DMS53 treated with DMSO at 0.1 percent for 48 hours (cell line): Measurements from ENCODE around the gene TUBGCP5.
"Not testable (repeated sequence)": the region's sequence is repeated elsewhere in the genome, so short reads cannot be mapped to it uniquely, and the experiment has no call there.

Experiments used
- DNase-seq: peaks from one replicate; lab custom pipeline; 2025; ENCODE audit not compliant: unreplicated experiment; lab: John Stamatoyannopoulos, UW

Gene TUBGCP5

DNA sequence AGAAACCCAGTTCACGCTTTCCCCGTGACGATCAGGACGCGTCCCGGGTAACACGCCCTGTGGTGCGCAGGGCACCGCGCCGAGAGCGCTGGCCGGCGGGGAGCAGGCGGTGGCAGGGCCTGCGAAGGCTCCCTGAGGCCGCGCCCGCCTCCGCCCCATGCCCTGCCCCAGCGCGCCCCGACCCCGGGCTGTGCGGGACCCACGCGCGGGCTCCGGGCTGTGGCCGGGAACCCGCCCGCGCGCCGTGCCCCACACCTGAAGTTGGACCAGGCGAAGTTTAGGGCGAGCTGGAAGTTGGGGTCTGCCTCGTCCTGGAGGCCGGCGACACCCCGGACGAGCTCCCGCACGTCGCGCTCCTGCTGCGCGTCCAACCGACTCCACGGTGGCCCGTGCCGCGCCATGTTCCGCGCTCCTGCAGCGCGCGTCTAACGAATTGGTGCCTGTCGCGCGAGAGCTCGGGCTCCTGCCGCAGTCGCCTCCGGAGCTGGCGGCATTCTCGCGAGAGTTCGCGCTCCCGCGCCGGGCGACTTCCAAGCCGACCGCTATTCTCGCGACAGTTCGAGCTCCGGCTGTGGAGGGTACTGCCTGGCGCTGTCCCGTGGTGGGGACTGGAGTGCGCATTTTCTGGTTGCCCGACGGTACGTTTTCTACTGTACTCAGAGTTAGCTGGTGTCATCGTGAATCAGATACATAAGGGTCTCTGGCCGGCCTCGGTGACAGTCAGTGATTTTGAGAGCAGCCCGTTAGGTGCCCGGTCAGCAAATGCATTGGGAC is at the start of gene TUBGCP5:
Gene TUBGCP5 (minus strand): TSS at position 427 of the 774 bp plus-strand sequence. CDS start 26 bp downstream, at position 401.
- DNase-seq, result peak; percentile 80

DNA sequence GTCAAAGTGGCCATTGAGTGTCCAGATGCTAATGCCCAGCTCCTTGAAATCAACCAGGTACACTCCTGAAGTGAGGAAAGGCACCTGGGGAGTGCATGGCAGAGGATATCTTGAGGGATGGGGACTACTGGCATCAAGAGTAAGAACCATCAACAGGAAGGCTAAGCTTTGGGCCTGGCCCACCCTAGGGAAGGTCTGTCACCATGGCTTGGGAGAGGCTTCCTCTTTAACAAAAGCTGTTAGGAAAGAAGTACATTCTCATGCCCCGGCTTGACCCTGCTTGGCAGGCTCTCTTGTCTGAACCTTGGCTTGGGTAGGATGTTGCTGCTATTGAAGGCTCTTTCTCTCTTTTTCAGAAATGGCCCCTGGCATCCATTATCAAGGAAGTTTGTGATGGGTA is 43.7 kb upstream of the TUBGCP5 start:
- no peak for DNase-seq

DNA sequence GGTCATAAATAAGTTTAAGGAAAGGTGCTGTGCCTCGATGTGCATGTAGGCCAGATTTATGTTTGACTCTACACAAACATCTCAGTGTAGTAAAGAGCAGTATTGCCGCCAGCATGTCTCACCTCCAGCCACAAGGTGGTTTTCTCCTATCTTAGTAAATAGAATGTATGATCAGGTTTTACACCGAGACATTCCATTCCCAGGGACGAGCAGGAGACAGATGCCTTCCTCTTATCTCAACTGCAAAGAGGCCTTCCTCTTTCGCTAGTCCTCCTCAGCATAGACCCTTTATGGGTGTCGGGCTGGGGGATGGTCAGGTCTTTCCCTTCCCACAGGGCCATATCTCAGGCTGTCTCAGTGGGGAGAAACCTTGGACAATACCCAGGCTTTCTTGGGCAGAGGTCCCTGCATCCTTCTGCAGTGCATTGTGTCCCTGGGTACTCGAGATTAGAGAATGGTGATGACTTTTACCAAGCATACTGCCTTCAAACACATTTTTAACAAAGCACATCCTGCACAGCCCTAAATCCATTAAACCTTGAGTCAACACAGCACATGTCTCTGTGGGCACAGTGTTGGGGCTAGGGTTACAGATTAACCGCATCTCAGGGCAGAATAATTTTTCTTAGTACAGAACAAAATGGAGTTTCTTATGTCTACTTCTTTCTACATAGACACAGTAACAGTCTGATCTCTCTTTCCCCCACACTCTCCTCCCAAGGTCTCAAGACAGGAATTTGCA is 42.8 kb upstream of the TUBGCP5 start:
- DNase-seq, result peak; percentile 58

DNA sequence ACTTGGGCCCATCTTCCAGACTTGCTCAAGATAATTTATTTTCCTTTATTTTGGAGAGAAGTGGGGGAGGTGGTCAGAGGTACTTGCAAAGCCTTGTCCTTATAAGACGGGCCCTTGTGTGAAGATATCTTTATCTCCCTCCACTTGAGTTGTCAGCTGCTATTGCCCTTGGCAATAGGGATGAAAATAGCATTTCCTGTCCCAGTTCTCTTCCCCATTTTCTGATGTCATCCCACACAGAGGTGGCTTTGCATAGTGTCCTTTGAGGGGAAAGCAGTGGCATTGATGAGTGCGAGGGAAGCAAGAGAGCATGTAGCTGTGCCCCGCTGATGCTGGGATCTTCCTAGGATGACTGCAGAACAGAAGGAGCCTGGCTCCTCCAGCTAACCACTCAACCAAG is 41.9 kb upstream of the TUBGCP5 start:
- DNase-seq, result peak; percentile 41

DNA sequence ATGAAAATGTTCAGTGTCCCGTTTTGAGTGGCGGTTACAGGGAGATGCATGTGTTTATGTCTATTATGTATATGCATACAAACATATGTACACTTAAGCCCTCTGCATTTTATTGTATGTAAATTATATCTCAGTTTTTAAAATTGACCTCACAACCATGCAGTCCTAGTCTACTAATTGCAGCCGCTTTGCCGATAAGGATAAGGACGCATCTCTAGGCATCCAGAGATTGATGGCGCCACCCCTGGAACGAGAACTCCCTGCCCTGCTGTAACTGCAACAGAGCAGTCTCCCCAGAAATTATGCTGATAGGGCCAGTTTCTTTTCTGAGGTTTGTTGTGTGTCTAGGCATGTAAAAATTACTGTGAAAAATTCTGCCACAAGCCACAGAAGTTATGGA is 40.4 kb upstream of the TUBGCP5 start:
- DNase-seq, result no peak

DNA sequence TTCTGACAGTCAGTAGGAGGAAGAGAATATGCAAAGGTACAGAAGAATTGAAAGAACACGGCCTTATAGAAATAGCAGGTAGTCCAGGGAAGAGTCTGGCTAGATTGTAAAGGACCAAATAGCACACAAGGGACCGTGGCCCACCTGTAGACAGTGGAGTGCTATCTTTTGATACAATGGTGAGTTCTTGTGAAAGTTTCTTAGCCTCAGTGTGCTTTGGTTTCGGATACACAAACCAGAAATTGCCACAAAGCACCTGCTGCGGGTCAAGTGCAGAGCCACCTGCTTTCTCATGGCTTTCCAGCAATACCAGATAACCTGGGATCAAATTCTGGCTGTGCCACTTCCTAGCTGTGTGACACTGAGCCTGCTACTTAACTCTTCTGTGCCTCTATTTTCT is 36.6 kb upstream of the TUBGCP5 start:
- DNase-seq, result no peak

DNA sequence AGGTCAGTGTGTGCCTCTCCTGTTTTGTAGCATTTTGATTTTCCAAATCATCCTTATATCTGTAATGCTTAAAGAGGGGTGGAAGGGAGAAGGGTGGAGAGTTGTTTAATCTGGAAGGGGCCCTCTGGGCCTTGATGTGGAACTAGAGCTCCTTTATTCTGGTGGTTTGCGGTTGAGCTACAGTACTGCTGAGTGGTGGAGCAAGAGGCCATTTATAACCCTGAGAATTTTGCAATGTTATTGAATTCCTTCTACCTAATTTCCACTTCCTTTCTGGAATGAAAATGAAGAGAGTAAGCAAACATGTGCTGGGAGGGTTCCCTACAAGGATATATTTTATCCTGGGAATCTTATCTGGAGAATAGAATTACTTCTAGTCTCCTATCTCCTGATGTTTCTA is 35.3 kb upstream of the TUBGCP5 start:
- no peak for DNase-seq

DNA sequence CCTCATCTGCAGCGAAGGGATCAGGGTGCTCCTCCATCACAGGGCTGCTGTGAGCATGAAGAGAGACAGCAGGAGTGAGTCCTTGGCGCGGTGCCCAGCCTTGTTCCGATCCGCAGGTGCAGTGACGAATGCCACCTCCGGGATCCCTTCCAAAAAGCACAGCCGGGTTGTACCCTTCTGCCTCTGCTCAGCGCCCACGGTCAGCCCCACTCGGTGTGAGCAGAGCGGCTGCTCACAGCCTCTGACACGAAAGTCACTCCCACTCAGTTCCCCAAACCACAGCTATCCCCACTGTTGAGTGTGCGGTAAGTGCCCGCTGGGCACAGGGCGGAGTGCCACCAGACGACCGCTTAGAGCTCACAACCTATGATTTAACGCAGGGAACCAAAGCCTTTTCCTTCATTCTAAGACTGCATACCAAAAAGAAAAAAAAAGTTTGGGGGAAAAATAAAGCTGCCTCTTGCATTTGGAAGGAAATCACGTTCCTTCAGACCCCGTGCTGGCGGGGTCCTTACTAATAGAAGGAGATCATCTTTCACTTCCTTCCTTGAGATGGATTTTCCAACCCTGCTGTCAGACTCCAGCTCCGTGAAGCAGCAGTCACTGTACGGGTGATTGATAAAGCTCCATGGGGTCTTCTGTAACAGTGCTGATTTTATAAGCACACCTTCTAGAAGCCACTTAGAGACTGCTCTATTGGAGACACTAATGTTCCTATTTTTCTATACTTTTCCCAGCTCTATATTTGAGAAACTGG is 34.7 kb upstream of the TUBGCP5 start:
- DNase-seq, result peak; percentile 45

DNA sequence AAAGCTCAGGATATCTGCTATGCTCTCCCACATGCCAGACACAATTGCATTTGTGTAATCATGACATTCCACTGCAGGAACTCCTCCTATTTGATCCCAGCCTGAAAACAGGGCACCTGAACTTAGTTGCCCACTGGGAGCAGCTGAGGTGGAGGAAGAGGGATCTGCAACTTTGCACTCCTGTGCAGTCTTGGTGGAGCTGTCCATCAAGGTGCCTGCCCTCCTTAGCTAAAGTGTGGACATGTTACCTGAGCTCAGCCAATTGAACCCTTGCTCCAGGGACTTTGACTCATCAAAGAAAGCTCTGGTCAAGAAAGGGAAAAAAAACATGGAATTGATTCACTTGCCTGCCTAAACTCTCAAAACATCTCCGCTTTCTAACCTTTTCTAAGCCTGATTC is 33.3 kb upstream of the TUBGCP5 start:
- no peak for DNase-seq

DNA sequence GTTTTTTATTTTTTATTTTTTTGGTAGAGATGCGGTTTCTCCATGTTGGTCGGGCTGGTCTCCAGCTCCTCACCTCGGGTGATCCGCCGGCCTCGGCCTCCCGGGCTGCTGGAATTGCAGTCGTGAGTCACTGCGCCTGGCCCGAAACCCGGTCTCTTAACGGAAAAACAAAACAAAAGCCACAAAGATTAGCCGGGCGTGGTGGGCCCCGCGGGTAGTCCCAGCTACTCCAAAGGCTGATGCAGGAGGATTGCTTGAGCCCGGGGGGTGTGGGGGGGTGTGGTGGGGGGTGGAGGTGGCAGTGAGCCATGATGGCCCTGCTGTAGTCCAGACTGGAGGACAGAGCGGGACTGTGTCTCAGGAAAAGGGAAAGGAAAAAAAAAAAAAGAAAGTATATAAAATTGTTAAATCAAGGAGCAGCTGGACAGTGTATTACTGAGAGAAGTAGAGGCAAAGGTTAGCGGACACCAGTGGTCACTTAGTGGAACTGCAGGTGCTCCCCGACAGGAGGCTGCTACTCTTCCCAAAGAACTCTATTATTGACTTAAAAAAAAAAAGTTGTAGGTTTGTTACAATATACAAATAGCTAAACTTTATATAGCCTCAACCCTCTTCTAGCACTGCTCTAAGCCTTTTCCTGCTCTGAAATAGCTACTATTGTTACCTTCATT is 30.3 kb upstream of the TUBGCP5 start:
- DNase-seq, result no peak

DNA sequence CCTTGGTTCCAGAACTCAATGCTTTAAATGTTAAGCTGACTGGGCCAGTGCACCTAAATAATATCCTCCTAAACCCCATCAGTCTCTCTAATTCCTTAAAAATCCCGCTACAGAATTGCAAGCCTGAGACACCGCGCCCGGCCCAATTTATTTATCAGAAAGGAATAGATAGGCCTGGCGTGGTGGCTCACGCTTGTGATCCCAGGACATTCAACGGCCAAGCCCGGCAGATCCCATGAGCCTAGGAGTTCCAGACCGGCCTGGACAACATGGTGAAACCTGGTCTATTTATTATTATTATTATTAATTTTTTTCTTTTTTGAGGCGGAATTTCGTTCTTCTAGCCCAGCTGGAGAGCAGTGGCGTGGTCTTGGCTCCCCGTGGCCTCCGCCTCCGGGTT is 28.0 kb upstream of the TUBGCP5 start:
- no peak for DNase-seq

DNA sequence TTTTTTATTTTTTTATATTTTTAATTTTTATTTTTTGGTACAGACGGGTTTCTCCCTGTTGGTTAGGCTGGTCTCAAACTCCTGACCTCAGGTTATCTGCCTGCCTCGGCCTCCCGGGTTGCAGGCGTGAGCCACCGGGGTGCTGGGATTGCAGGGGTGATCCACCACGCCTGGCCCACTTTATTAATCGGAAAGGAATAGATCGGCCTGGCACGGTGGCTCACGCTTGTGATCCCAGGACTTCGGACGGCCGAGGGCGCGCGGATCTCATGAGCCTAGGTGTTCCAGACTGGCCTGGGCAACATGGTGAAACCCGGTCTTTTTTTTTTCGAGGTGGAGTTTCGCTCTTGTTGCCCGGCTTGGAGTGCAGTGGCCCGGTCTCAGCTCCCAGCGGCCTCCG is 26.5 kb upstream of the TUBGCP5 start:
- no peak for DNase-seq

DNA sequence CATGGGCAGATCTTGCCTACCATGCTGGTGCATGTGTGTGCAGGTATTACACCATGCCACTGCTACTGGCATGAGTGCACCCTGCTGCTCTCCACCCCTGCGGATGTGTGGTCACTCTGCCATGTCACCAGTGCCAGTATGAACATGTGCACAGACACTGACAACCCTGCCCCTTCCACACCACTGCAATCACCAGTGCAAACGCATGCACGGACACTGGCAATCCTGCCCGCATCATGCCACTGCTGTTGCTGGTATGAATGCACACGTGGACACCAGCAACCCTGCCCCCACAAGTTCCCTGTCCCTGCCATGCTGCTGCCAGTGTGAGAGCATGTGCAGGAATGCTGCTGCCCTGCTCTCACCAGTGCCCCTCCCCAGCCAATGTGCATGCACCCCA is 24.8 kb upstream of the TUBGCP5 start:
- no peak for DNase-seq

DNA sequence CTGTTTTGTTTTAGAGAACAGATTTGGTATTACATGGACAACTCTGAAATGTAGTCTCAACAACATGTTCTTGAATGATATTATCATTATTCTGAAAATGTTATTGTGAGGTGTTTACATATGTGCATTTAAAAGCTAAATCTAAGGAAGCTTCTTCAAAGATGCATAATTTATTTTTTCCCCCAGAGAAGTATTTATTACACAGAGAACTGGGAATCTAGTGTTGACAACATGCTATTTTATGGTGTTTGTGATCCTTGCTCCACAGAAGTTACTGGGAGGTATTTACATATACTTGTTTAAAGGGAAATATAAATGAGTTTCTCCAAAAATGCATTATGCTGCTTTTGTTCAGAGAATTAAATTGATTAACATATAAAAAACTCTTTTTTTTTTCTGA is 18.3 kb upstream of the TUBGCP5 start:
- no peak for DNase-seq

DNA sequence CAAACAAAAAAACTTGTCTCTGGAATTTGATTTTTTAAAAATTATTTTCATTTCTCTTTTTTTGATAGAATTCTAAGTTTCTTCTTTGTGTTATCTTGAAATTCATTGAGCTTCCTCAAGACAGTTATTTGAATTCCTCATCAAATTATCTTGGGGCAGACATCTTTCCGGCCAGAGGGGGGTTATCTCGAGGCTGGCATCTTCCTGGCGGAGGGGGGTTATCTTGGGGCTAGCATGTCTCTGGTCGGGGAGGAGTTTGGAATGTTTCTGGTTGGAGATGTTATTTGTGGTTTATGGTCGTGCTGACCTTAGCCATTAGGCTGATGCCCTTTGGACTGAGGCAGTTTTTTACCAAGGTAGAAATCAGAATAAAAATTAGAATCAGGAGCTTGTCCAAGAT is 15.9 kb upstream of the TUBGCP5 start:
- DNase-seq, result no peak

DNA sequence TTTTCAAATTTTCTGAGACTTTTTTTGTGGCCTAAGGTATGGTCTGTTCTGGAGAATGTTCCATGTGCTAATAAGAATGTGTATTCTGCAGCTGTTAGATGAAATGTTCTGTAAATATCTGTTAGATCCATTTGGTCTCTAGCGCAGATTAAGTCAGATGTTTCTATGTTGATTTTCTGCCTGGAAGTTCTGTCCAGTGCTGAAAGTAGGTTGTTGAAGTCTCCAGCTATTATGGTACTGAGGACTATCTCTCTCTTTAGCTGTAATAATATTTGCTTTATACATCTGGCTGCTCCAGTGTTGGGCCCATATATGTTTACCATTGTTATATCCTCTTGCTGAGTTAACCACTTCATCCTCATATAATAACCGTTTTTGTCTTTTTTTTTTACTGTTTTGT is 13.2 kb upstream of the TUBGCP5 start:
- no peak for DNase-seq

DNA sequence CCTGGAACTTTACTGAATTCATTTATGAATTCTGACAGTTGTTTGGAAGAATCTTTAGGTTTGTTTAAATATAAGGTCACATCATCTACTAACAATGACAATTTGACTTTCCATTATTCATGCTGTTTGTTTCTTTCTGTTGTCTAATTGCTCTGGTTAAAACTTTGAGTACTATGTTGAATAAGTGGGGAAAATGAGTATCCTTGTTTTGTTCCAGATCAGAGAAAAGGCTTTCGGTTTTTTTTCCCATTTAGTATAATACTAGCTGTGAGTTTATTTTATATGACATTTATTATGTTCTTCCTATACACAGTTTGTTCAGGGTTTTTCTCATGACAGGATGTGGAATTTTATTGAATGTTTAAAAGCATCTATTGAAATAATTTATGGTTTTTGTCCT is 11.3 kb upstream of the TUBGCP5 start:
- no peak for DNase-seq

DNA sequence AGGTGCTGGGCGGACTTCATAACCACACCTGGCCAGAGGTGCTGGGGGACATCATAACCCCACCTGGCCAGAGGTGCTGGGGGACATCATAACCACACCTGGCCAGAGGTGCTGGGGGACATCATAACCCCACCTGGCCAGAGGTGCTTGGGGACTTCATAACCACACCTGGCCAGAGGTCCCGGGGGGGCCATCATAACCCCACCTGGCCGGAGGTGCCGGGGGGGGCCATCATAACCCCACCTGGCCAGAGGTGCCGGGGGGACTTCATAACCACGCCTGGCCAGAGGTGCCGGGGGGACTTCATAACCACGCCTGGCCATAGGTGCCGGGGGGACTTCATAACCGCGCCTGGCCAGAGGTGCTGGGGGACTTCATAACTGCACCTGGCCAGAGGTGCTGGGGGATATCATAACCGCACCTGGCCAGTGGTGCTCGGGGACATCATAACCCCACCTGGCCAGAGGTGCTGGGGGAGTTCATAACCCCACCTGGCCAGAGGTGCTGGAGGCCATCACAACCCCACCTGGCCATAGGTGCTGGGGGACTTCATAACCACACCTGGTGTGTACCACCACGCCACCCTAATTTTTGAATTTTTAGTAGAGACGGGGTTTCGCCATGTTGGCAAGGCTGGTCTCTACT is 10.7 kb upstream of the TUBGCP5 start:
- DNase-seq, result no peak

DNA sequence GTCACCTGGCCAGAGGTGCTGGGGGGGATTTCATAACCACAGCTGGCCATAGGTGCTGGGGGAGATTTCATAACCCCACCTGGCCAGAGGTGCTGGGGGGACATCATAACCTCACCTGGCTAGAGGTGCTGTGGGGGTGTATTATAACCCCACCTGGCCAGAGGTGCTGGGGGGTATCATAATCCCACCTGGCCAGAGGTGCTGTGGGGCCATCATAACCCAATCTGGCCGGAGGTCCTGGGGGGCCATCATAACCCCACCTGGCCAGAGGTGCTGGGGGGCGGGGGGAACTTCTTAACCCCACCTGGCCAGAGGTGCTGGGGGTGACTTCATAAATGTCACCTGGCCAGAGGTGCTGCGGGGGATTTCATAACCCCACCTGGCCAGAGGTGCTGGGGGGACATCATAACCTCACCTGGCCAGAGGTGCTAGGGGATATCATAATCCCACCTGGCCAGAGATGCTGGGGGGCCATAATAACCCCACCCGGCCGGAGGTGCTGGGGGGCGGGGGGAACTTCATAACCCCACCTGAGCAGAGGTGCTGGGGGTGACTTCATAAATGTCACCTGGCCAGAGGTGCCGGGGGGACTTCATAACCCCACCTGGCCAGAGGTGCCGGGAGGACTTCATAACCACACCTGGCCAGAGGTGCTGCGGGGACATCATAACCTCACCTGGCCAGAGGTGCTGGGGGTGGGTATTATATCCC is 9.4 kb upstream of the TUBGCP5 start:
- not testable (repeated sequence) for DNase-seq

DNA sequence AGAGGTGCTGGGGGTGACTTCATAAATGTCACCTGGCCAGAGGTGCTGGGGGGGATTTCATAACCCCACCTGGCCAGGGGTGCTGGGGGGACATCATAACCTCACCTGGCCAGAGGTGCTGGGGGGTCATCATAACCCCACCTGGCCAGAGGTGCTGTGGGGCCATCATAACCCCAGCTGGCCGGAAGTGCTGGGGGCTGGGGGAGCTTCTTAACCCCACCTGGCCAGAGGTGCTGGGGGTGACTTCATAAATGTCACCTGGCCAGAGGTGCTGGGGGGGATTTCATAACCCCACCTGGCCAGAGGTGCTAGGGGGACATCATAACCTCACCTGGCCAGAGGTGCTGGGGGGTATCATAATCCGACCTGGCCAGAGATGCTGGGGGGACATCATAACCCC is 4.6 kb upstream of the TUBGCP5 start:
- not testable (repeated sequence) for DNase-seq
